NCI-H2196 treated with DMSO at 0.1 percent for 48 hours (cell line): ENCODE measurements around the gene FAM131A.

Experiments used
- DNase-seq: peaks from one replicate; lab custom pipeline; 2025; ENCODE audit not compliant: unreplicated experiment; lab: John Stamatoyannopoulos, UW

FAM131A gene

DNA sequence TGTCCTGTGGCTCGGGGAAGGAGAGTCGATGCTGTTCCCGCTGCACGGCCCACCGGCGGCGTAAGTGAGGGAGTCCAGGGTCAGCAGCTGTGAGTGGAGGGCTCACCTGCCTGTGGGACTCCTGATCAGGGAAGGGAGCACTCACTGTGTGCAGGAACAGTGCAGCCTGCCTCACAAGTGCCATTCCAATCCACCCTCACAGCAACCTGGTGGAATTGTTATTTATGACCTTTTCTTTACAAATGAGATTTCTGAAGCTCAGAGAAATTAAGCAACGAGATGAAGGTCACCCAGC lies 51.5 kb downstream of the FAM131A start:
- DNase-seq: no peak

DNA sequence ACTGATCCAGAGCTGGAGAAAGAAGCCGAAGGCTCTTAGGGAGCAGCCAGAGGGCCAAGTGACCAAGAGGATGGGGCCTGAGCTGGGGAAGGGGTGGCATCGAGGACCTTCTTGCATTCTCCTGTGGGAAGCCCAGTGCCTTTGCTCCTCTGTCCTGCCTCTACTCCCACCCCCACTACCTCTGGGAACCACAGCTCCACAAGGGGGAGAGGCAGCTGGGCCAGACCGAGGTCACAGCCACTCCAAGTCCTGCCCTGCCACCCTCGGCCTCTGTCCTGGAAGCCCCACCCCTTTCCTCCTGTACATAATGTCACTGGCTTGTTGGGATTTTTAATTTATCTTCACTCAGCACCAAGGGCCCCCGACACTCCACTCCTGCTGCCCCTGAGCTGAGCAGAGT lies 52.0 kb downstream of the FAM131A start:
- no peak for DNase-seq

DNA sequence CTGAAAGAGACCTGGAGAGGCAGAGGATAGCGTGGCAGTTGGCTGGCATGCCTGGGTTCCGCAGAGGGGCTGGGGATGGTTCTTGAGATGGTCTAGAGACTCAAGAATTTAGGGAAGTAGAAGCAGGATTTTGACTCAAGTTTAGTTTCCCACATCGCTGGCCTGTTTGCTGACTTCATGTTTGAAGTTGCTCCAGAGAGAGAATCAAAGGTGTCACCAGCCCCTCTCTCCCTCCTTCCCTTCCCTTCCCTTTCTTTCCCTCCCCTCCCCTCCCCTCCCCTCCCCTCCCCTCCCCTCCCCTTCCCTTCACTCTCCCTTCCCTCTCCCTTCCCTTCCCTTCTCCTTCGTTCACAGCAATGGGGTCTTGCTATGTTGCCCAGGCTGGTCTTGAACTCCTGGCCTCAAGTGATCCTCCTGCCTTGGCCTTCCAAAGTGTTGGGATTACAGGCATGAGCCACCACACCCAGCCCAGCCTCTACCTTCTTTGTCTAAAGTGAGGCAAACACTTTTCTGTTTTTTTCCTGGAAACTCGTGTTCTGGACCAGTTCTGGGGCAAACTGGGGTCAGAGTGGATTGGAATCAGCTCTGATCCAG lies 52.6 kb downstream of the FAM131A start:
- no peak for DNase-seq

DNA sequence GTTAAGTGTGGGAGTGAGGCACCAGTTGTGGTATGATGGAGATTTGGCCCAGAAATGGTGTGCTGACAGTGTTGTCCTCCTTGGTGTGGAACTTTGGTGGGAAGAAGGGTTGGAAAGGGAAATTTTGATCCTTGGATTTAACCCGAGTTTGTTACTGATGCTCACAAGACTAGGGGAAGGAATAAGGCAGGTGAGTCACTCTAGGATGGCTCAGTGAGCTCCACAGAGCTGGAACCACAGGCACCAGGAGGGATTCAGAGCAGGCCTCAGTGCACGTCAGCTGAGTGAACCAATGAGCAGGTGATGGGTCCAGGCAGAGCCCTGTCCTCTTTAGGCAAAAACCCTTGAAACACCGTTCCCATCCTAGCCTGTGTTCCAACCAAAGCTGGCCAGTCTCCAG lies 53.9 kb downstream of the FAM131A start:
- no peak for DNase-seq

DNA sequence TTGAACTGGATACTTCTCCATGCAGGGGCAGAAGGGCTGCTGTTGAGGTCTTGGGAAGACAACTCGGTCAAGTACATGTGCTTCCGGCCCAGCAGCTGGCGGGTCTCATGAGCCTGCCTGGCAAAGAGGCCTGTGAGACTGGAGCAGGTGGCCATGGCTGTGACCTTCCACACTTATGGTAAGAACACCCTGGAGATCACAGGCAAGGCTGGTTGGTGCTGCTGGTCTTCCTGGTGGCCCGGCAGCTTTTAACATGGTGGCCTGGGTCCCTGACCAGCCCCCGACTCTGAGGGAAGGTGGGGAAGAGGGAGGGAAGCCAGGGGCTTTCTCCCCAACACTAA lies 57.9 kb downstream of the FAM131A start:
- no peak for DNase-seq
